Measurements from ENCODE around the gene RAB29. TPM values are rescaled to one million over a fixed set of nuclear protein-coding genes. Genes with fewer than 3 reads are reported as not detected.
A peak's percentile ranks its signal among the peaks of the same experiment; 100 is the strongest.

Gene RAB29
- total RNA-seq, 4 donors from 2014 or later = 8.4 to 13.8 (median 10.7) TPM

- H3K27ac ChIP-seq = no peak overlapping the region
- H3K9me3 ChIP-seq = no peaks in the 10 kb centered on the region
- H3K4me3 ChIP-seq = no peak overlapping the region
- ATAC-seq (no peak), DNase-seq (no peak)
- TF ChIP-seq POLR2A (IDR thresholded peaks at IDR 0.05) (no peak), CTCF (IDR thresholded peaks at IDR 0.05 in 4 of 5, conservative IDR thresholded peaks at IDR 0.05 in 1 of 5) (no peak)
- H3K36me3 ChIP-seq = no peaks in the 10 kb centered on the region
- in situ Hi-C loops (cut with MboI; ENCODE audit: low sequenced_read_pairs in 4 of 4) = no loop called here
- H3K4me1 ChIP-seq = peaks cover 8 to 32% of the 10 kb centered on the region in 2 donors
- H3K27me3 ChIP-seq = no peaks in the 10 kb centered on the region
- intact Hi-C loops (cut with DNase I; ENCODE audit: low total_unique reads) = no loop called here
Observed at GRCh38 chr1:205817364-205817763, 42.1 kb upstream of the RAB29 start.

- intact Hi-C loops (cut with DNase I; ENCODE audit: low total_unique reads) (loop anchor here (1.0 to 5.0 kb wide), 4 partner anchors 31 to 164 kb away; no protein-coding TSS in a partner anchor), in situ Hi-C loops (cut with MboI; ENCODE audit: low sequenced_read_pairs in 4 of 4) (no loop called here)
- Histone ChIP-seq H3K9me3 (no peaks in the 10 kb centered on the region), H3K4me1 (peaks cover 42 to 60% of the 10 kb centered on the region in 2 donors), H3K36me3 (no peaks in the 10 kb centered on the region), H3K27ac (peak overlapping the region; percentile 92 to 98 (median 97)), H3K4me3 (peak overlapping the region; percentile 80 to 92 (median 88)), H3K27me3 (no peaks in the 10 kb centered on the region)
- TF ChIP-seq CTCF (IDR thresholded peaks at IDR 0.05 in 4 of 5, conservative IDR thresholded peaks at IDR 0.05 in 1 of 5) = no peak
- no peak for TF ChIP-seq POLR2A (IDR thresholded peaks at IDR 0.05)
- ATAC-seq (no peak), DNase-seq (peak in 1 of 2 donors; percentile 56)
Observed at GRCh38 chr1:205813755-205814058, 38.4 kb upstream of the RAB29 start.

GRCh38 chr1:205812878-205813754 is 37.8 kb upstream of the RAB29 start, which contains the start of gene SLC41A1:
Gene SLC41A1 (minus strand): TSS chr1:205813198. CDS start chr1:205810441, 2,757 bp downstream.
- Histone ChIP-seq H3K27me3 (no peaks in the 10 kb centered on the region), H3K4me1 (peaks cover 48 to 65% of the 10 kb centered on the region in 2 donors), H3K27ac (peak within 1 kb of the TSS; percentile 92 to 98 (median 97)), H3K9me3 (no peaks in the 10 kb centered on the region), H3K36me3 (no peaks in the 10 kb centered on the region), H3K4me3 (peak within 1 kb of the TSS; percentile 80 to 92 (median 88))
- in situ Hi-C loops (cut with MboI; ENCODE audit: low sequenced_read_pairs in 4 of 4) (no loop called here), intact Hi-C loops (cut with DNase I; ENCODE audit: low total_unique reads) (loop anchor here (1.0 to 5.0 kb wide), 4 partner anchors 30 to 164 kb away; no protein-coding TSS in a partner anchor)
- TF ChIP-seq CTCF (IDR thresholded peaks at IDR 0.05 in 4 of 5, conservative IDR thresholded peaks at IDR 0.05 in 1 of 5) (no peak), POLR2A (IDR thresholded peaks at IDR 0.05) (peak; percentile 97)
- ATAC-seq (peak; percentile 83 to 92), DNase-seq (peak; percentile 96)

GRCh38 chr1:205812271-205812877 is 37.1 kb upstream of the RAB29 start:
- intact Hi-C loops (cut with DNase I; ENCODE audit: low total_unique reads) = loop anchor here (2.0 to 5.0 kb wide), 3 partner anchors 30 to 165 kb away; no protein-coding TSS in a partner anchor
- H3K9me3 ChIP-seq = no peaks in the 10 kb centered on the region
- no peaks in the 10 kb centered on the region for H3K36me3 ChIP-seq
- peak overlapping the region; percentile 92 to 98 (median 97) for H3K27ac ChIP-seq
- TF ChIP-seq CTCF (IDR thresholded peaks at IDR 0.05 in 4 of 5, conservative IDR thresholded peaks at IDR 0.05 in 1 of 5) = no peak
- no peak for TF ChIP-seq POLR2A (IDR thresholded peaks at IDR 0.05)
- no peaks in the 10 kb centered on the region for H3K27me3 ChIP-seq
- peak; percentile 12 to 28 for ATAC-seq
- no peak for DNase-seq
- H3K4me3 ChIP-seq = peak overlapping the region; percentile 80 to 92 (median 88)
- H3K4me1 ChIP-seq = peaks cover 54 to 68% of the 10 kb centered on the region in 2 donors
- in situ Hi-C loops (cut with MboI; ENCODE audit: low sequenced_read_pairs in 4 of 4) = no loop called here

All from gastrocnemius medialis (tissue), 4 donors.